HUES6 (cell line): Measurements from ENCODE around the gene CAMK1G.

ENCODE experiments used
- H3K27ac ChIP-seq: 2 replicates; pipeline ENCODE4 v1.7.0; 2013; ENCODE audit warnings: low read depth, mild to moderate bottlenecking, low read length, inconsistent platforms
- H3K27me3 ChIP-seq: 2 replicates; pipeline ENCODE4 v1.6.1; 2013; ENCODE audit warnings: low read length; ENCODE audit not compliant: control insufficient read depth, insufficient read depth
- H3K36me3 ChIP-seq: 2 replicates; pipeline ENCODE4 v1.6.1; 2013; ENCODE audit warnings: low read length; ENCODE audit not compliant: control insufficient read depth, insufficient read depth
- H3K4me1 ChIP-seq: 2 replicates; pipeline ENCODE4 v1.6.1; 2013; ENCODE audit warnings: low read length; ENCODE audit not compliant: control insufficient read depth, insufficient read depth
- H3K4me3 ChIP-seq: 2 replicates; pipeline ENCODE4 v1.5.1; 2013; ENCODE audit warnings: low read depth, low read length
- H3K9ac ChIP-seq: one replicate; pipeline ENCODE4 v1.6.1; 2013; ENCODE audit warnings: mild to moderate bottlenecking, low read length
- H3K9me3 ChIP-seq: 2 replicates; pipeline ENCODE4 v1.6.1; 2013; ENCODE audit warnings: low read depth, low read length; ENCODE audit not compliant: control insufficient read depth, insufficient read depth

CAMK1G gene

GRCh38 chr1:209565759-209566678 is 17.5 kb upstream of the CAMK1G start:
- peaks cover 24% of the 10 kb centered on the region for H3K27me3 ChIP-seq
- no peaks in the 10 kb centered on the region for H3K9me3 ChIP-seq
- no peak overlapping the region for H3K4me3 ChIP-seq
- H3K4me1 ChIP-seq, result 0 out of 2 replicates have a peak, but pooled peaks cover 6% of the 10 kb centered on the region
- no peak overlapping the region for H3K9ac ChIP-seq
- H3K27ac ChIP-seq, result no peak overlapping the region
- no peaks in the 10 kb centered on the region for H3K36me3 ChIP-seq

DNA sequence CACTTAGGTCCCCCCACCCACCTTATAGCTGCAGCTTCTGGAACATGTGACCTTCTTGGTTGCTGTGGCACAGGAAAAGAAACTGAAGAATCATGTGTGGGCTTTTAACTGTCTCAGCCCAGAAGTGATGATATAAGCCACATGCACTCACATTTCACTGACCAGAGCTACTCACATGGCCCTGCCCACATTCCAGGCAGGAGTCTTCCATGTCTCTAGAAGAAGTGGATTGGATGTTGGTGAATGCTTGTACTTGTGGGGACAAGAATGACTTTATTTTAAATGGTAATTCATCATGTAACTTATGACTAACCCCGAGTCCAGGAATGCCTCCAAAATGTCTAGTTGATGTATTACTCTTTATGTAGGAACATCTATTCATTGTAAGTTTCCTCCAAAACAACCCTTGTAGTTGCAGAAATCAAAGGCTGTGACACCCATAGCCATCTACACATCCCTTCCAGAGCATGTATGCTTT is 15.8 kb upstream of the CAMK1G start:
- H3K9me3 ChIP-seq, result no peaks in the 10 kb centered on the region
- H3K36me3 ChIP-seq, result no peaks in the 10 kb centered on the region
- no peak overlapping the region for H3K9ac ChIP-seq
- H3K27ac ChIP-seq, result no peak overlapping the region
- H3K27me3 ChIP-seq, result peaks cover 28% of the 10 kb centered on the region
- 0 out of 2 replicates have a peak, but pooled peaks cover 6% of the 10 kb centered on the region for H3K4me1 ChIP-seq
- no peak overlapping the region for H3K4me3 ChIP-seq

GRCh38 chr1:209569455-209570207 is 13.9 kb upstream of the CAMK1G start:
- H3K27ac ChIP-seq, result no peak overlapping the region
- H3K9me3 ChIP-seq, result no peaks in the 10 kb centered on the region
- H3K27me3 ChIP-seq, result peaks cover 37% of the 10 kb centered on the region
- H3K4me3 ChIP-seq, result no peak overlapping the region
- no peak overlapping the region for H3K9ac ChIP-seq
- 0 out of 2 replicates have a peak, but pooled peaks cover 6% of the 10 kb centered on the region for H3K4me1 ChIP-seq
- H3K36me3 ChIP-seq, result no peaks in the 10 kb centered on the region

DNA sequence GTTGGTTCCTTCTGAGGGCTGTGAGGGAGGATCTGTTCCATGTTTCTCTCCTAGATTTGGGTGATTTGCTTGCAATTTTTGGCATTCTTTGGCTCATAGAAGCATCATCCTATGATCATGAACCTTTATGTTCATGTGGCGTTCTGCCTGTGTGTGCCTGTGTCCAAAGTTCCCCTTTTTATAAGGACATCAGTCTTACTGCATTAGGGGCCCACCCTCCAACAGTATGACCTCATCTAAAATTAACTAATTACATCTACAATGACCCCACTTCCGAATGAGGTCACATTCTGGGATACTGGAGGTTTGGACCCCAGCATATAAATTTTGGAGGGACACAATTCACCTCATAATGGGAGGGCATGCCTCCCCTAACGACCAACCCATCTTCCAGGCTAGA is 12.8 kb upstream of the CAMK1G start:
- H3K27ac ChIP-seq, result no peak overlapping the region
- H3K36me3 ChIP-seq, result no peaks in the 10 kb centered on the region
- H3K27me3 ChIP-seq, result peaks cover 38% of the 10 kb centered on the region
- 0 out of 2 replicates have a peak, but pooled peaks cover 6% of the 10 kb centered on the region for H3K4me1 ChIP-seq
- H3K9me3 ChIP-seq, result no peaks in the 10 kb centered on the region
- no peak overlapping the region for H3K4me3 ChIP-seq
- H3K9ac ChIP-seq, result no peak overlapping the region

DNA sequence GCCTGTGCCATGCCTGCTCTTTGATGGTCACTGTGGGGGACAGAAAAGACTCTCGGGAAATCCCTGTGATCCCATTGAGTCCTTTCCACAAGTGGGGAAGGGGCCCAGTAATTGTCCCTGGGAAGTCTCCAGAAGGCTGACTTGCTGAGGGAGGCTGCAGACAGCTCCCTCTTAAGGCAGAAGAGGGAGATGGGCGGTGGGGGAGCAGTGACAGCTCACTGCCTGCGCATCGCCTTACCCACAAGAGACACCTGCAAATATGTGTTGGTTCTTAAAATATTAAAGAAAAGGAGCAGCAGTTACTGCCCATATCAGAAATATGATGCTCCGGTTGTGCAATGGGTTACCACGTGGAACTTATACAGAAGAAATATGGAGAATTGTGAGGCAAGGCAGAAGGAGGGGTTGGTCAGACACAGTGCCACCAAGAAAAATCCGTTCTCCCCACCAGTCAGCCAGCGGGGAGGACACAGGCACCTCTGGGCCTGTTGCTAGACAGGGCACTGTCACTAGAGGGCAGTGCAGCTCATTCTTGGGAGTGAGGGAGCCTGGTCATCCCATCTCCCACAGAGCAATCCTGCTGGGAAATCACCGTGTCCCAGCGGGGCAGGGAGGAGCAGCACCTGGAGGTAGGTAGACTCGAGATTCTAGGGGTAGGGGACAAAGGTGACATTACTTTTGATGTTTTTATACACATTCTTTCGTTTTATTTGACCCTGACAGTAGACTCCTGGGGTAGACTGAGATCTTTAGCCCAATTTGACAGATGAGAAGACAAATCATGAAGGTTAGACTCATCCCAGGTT is 6.9 kb upstream of the CAMK1G start:
- Histone ChIP-seq H3K4me1 (no peaks in the 10 kb centered on the region), H3K4me3 (no peak overlapping the region), H3K9ac (no peak overlapping the region), H3K9me3 (no peaks in the 10 kb centered on the region), H3K27ac (no peak overlapping the region), H3K36me3 (no peaks in the 10 kb centered on the region), H3K27me3 (peaks cover 30% of the 10 kb centered on the region)

DNA sequence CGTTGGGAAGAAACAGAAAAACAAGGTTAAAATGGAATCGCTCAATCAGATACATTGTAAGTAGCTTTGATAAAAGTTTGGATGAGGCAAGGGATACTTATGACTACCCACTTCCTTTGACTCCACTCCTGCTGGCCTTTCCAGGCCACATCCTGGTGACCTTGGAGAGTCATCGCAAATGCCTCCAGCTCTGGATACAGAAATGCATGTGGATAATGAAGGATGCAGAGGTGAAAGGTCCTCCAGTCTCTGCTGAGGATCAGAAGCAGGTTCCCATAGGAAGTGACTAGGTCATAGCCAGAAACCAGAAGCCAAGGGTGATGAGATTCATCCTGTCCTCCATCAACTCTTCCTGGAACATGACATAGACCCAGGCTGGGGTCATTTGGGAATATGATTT is 6.2 kb upstream of the CAMK1G start:
- Histone ChIP-seq H3K27me3 (peaks cover 27% of the 10 kb centered on the region), H3K36me3 (no peaks in the 10 kb centered on the region), H3K9ac (no peak overlapping the region), H3K4me1 (no peaks in the 10 kb centered on the region), H3K9me3 (no peaks in the 10 kb centered on the region), H3K27ac (no peak overlapping the region), H3K4me3 (no peak overlapping the region)

- Histone ChIP-seq H3K9ac (no peak overlapping the region), H3K27ac (no peak overlapping the region), H3K27me3 (peaks cover 26% of the 10 kb centered on the region), H3K4me3 (no peak overlapping the region), H3K9me3 (no peaks in the 10 kb centered on the region), H3K36me3 (no peaks in the 10 kb centered on the region), H3K4me1 (peaks cover 16% of the 10 kb centered on the region; the same call in 1 of the 2 replicates)
Observed at GRCh38 chr1:209580577-209580976, 2.9 kb upstream of the CAMK1G start.

DNA sequence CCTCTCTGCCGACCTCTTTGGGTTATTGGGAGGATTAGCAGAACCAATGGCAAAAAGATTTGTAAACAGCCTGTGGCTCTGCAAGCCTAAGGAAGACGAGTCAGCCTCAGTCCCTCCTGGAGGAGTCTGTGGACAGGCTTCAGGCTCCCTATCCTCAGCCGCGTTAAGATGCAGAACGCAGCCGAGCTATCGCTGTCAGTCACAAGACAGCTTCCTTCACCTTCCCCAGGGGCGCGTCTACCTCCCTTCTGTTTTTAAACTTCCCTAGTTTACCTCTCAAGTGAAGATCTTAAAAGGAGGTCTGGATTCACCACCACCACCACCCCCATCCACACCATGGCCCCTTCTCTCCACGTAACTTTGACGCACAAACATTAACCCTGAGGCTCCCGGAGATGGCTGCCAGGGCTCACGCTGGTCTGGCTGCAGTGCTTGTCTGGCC is 738 bp downstream of the CAMK1G start:
- no peaks in the 10 kb centered on the region; the same call in 1 of the 2 replicates for H3K9me3 ChIP-seq
- peaks cover 37% of the 10 kb centered on the region for H3K27me3 ChIP-seq
- H3K9ac ChIP-seq, result no peak overlapping the region
- peak overlapping the region; percentile 42 for H3K4me3 ChIP-seq
- H3K4me1 ChIP-seq, result peaks cover 22% of the 10 kb centered on the region; the same call in 1 of the 2 replicates
- H3K36me3 ChIP-seq, result no peaks in the 10 kb centered on the region
- H3K27ac ChIP-seq, result no peak overlapping the region

- H3K9me3 ChIP-seq, result no peaks in the 10 kb centered on the region; the same call in 1 of the 2 replicates
- peaks cover 34% of the 10 kb centered on the region for H3K27me3 ChIP-seq
- H3K9ac ChIP-seq, result no peak overlapping the region
- no peaks in the 10 kb centered on the region for H3K36me3 ChIP-seq
- H3K4me3 ChIP-seq, result peak overlapping the region; percentile 38
- peaks cover 22% of the 10 kb centered on the region; the same call in 1 of the 2 replicates for H3K4me1 ChIP-seq
- no peak overlapping the region for H3K27ac ChIP-seq
Observed at GRCh38 chr1:209585197-209585596, 1.7 kb downstream of the CAMK1G start.

DNA sequence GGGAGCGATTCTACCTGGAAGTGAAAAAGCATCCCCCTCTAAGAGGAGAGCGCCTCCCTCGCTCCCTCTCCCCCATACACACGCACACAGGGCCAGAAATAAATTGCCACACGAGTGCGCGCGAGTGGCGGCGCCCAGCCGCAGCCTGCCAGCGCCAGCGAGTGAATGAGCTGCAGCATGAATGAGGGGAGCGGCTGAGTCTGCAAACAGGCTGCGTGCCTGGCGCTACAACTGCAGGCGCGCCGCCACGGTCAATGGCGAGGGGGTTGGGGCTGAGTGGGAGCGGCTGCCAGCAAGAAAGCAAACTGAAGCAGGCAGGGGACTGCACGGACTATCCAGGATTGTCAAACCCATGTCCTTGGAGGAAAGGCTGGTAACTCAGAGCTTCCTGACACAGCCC is 2.2 kb downstream of the CAMK1G start:
- Histone ChIP-seq H3K9me3 (no peaks in the 10 kb centered on the region; the same call in 1 of the 2 replicates), H3K4me1 (peaks cover 22% of the 10 kb centered on the region; the same call in 1 of the 2 replicates), H3K4me3 (peak overlapping the region; percentile 38), H3K36me3 (no peaks in the 10 kb centered on the region), H3K27me3 (peaks cover 34% of the 10 kb centered on the region), H3K27ac (no peak overlapping the region), H3K9ac (no peak overlapping the region)
